CD4-positive, alpha-beta T cell treated with Interleukin-15 for 1 hour (primary cell): ENCODE results near the gene ARCN1.

Source experiments
- DNase-seq: peaks from one replicate; pipeline ENCODE4 v3.0.0-alpha.2; 2020

The ARCN1 gene

DNA sequence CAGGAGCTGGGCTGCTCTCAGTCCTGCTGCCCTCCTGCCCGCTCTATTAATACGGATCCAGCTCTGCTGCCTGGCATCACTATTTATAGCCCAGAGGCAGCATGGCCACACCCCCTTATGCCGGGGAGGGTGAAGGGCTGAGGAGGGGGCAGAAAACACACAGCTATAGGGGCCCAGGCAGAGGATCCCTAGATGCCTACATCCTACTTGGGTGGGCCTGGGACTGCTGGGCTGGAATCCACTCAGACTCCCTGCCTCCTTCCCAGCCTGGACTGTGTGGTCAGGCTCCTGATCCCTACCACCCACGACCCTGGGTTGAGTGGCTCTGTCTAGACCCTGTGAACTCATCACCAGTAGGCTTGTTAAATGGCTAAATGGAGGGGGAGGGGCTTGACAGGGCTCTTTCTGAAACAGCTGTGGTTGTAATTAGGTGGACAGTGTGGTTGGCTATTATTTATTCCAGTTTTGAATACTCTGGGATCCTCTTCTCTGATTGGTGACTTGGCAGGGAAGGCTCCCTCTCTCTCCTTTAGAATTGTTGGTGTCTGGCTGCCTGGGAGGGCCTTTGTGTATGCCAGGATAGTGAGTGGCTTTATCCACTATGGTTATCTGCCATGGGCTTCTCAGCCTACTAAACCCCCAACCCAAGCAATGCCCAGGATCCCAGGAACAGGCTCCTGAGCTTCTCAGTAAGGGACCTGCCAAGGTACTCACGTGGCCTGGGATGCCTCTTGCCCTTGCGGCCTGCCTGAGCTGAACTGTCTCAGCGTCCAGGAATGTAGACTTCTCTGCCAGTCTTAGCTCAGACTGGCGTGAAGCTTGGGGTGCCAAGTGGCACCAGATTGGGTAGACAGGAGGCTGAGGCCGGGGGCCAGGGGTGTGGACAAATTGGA, 50.4 kb downstream of the ARCN1 start:
- DNase-seq, result no peak

DNA sequence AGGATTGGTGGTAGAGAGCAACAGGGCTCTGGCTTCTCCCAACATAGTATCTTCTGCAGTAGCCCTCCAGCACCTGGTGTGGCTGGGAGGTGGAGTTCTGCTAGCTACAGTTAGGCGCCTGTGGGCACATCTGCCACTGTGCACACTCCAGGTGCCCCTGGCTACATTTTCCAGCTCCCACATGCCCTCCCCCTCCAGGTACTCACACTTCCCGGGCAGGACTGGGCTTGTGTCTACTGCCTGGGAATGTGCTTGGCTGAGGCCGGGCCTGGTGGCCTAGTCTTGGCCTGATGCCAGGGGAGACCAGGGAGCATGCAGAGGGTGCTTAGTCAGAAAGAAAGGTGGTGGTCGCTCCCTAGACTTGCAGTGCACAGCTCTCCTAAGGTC, 51.1 kb downstream of the ARCN1 start:
- DNase-seq, result no peak

DNA sequence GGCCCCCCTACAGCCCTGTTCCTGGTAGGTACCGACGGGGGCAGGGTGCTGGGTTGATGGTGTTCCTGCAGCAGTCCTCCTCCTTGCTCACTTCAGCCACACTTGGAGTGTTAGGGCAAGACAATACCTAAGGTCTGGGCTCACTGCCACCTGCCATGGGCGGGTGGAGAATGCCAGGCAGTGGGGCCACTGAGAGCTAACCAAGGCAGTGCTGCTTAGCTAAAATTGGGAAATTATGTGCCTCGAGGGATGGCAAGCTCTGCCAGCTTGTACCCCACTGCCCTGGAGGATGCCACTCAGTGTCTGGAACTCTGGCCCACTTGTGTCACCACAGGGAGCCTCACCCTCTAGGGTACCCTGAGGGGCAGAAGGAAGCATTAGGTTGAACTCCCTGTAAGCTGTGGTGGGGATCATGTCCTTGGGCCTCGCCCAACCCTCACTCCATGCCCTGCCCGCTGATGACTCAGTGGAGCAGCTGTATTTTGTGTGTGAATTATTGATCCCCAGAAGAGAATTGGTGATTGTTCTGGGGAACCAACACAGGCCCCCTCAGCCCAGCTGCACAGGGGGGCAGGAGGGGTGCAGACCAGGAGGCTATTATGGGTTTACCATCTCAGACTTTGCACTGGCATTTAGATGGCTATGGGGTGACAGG, 53.0 kb downstream of the ARCN1 start:
- DNase-seq, result no peak

DNA sequence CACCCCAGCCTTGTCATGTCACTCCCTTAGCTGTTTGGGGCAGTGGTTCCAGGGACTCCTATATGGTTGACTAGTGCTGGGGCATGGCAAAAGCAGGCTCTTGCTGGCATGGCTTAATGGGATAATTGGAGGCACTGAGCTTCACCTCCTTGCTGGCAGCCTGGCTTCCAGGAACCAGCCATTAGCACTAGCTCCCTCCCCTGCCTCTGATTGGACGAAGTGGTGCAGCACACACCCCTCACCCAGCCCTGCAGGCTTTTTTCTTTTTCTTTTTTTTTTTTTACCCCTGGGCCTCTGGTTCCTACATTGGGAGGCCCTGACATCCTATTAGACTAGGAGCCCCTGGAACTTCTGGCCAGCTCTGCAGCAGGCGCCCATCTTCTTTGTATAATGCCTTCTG, 53.8 kb downstream of the ARCN1 start:
- no peak for DNase-seq

DNA sequence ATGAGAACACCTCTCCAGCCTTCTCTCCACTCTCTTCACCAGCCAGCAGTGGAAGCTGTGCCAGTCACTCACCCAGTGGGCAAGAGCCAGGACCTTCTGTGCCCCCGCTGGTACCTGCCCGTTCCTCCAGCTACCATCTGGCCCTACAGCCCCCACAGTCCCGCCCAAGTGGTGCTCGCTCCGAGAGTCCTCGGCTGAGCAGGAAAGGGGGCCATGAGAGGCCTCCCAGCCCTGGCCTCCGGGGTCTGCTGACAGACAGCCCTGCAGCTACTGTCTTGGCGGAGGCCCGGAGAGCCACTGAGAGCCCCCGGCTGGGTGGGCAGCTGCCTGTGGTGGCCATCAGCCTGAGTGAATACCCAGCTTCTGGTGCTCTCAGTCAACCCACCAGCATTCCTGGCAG, 55.4 kb downstream of the ARCN1 start:
- no peak for DNase-seq

DNA sequence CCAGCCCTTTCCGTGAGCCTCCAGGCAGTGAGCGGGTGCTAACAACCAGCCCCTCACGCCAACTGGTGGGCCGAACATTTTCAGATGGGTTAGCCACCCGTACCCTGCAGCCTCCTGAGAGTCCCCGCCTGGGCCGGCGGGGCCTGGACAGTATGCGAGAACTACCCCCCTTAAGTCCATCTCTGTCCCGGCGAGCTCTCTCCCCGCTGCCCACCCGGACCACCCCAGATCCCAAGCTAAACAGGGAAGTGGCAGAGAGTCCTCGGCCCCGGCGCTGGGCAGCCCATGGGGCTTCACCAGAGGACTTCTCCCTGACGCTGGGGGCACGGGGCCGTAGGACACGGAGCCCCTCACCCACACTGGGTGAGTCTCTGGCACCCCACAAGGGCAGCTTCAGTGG, 55.8 kb downstream of the ARCN1 start:
- DNase-seq, result no peak

DNA sequence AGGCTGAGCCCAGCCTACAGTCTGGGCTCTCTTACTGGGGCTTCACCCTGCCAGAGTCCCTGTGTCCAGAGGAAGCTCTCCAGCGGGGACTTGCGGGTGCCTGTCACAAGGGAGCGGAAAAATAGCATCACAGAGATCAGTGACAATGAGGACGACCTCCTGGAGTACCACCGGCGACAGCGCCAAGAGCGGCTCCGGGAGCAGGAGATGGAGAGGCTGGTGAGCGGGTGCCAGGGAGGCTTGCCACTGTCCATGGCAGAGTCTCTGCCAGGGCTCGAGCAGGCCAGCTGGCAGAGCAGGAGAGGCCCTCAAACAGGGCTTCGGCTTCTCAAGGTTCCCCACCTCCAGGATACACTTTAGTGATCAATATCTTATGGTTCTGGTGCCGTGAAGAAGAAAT, 56.2 kb downstream of the ARCN1 start:
- DNase-seq, result no peak

DNA sequence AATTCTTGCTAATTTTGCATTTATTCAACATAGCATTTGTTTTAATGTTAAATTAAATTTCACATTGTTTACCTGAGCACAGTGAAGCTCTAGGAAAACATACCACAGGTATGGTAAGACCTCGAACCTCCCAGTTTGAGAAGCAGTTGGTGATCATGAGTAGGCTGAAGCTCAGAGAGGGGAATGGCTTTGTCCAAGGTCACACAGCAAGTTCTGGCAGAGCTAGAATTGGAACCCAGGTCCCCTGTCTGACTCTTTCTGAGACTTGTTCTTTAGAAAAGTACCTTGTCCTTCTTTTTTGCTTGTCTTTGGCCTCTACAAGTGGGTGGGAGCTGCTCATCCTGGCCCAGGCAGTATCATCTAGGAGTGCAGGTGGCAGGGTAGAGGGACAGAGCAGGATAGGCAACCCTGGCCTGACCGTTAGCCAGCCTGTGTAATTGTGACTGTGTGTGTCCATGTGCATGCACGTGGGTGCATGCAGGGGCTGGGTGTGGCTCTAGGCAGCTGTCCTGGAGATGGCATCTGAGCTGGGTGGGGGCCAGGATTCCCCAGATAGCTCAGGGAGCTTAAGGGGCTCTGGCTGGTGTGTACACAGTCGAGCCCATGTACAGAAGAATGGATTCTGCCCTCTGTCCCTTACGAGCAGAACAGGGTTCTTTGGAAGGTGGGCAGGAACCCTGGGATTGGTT, 56.8 kb downstream of the ARCN1 start:
- no peak for DNase-seq

DNA sequence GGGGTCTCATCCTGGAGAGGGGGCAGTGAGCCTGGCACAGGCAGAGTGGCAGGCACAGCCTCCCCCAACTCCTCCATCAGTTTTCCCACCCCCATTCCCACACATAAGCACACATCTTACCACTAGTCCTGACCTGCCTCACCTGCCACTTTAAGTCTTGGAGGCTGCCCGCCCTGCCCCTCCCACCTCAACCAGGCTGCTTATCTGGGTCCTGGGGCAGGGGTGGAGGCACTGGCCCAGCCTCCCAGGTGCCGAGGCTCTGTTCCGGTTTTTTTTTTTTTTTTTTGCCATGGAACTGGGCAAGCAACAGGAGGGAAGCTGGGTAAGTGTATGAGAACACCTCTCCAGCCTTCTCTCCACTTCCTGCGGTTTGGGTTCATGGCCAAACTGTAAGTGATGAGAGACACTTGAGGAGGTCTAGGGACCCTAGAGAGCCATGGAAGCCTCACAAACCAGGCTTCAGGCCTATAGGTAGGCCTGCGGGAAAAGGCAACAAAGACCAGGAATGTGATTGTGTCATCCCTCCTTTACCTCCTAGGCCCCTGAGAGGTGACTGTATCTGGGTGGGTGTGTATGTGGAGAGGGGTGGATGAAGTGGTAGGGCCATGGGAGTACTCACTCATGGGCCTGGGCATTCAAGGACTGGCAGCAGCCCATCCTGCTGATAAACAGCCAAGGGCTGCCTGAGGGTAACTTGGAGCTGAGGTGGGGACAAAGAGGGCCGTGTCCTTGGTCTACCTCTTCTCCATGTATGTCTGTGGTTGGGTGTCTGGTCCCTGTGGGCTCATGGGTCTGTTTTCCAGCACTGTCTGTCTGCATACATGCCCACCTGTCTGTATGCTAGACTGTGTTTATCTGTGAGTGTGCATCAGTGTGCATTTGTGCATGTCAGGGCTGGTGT, 57.8 kb downstream of the ARCN1 start:
- no peak for DNase-seq

DNA sequence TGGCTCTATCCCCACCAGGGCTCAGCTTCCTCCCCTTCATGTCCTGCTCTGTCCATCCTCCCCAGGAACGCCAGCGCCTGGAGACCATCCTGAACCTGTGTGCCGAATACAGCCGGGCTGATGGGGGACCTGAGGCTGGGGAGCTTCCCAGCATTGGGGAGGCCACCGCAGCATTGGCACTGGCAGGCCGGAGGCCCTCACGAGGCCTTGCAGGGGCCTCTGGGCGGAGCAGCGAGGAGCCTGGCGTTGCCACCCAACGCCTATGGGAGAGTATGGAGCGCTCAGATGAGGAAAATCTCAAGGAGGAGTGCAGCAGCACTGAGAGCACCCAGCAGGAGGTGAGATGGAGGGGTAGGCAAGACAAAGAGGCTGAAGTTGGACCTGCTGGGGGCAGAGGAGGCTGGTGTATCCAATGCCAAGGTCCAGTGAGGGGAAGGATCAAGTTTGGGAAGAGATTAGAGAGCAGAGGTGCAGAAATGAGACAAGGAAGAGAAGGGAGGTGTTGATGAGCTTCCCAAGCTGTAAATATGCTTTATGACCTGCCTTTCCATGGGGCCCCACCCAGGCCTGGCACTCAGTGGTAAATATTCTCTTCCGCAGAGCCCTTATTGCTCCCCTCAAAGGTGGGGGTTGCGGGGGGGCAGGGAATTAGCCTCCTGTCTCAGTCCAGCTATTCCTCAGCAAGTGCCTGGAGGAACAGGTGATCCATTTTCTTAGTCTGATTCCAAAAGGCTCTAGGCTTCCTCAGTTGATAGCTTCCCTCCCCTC, 59.1 kb downstream of the ARCN1 start:
- no peak for DNase-seq

DNA sequence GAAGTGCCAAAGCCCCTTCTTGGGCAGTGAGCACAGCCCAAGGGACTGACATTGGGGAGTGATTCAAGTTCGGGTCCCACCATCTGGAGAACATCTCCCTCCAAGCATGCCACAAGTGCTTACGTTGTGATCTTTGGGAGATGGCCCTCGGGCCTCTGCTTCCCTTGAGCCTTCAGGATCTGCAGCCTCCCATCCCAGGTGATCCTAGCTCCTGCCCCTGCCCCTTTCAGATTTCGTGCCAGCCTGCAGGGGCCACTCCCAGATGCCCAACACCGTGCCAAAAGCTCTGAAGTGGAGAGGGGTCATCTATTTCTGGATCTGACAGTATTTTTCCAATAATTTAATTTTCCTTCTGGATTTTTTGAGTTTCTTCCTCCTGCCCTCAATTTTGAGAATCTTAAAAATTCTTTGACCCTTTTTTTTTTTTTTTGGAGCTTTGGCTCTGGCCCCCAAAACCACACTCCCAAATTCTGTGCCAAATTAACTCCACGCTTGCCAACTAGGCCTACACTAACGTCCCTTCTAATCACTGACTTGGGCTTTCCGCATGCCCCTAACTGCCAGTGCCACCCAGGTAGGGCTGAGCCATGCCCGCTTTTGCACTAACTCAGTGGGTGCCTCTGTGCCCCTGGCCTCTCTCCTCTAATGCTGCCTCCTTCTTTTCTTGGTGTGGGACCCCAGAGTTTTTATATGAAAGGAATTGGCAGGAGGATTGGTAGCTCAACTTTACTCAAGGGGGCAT, 60.5 kb downstream of the ARCN1 start:
- DNase-seq, result no peak

DNA sequence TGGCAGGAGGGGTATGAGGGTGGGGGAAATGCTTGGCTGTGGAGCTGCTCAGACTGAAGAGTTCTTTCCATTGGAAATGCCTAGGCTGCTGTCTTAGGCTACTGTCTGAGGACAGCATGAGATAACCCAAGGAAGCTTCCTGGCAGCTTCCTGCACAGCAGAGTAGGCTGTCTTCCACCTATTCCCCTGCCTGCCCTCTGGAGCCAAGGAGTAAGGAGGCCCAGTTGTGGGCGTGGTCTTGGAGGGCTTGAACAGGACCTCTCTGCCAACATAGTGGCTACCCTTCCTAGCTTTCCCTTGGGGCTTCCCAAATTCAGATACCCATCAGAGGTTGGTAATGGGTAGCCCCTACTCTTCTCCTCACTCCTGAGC, 61.1 kb downstream of the ARCN1 start:
- DNase-seq, result no peak

DNA sequence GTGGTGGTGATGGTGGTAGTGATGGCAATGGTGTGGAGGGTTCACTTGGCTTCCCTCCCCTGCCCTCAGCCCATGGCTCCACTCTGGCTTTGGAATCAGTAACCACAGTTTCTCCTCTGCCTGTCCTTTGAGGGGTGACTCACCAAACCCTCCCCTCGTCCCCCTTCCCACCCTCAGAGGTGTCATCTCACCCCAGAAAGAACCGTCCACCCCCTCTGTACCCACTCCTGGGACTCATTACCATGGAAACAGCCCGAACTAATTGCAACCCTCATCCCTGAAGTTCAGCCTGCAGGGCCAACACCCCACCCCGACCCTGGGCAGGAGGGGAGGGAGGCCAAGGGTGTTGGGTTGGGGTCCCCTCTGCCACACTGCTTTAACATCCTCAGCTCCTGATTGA, 61.8 kb downstream of the ARCN1 start:
- no peak for DNase-seq

DNA sequence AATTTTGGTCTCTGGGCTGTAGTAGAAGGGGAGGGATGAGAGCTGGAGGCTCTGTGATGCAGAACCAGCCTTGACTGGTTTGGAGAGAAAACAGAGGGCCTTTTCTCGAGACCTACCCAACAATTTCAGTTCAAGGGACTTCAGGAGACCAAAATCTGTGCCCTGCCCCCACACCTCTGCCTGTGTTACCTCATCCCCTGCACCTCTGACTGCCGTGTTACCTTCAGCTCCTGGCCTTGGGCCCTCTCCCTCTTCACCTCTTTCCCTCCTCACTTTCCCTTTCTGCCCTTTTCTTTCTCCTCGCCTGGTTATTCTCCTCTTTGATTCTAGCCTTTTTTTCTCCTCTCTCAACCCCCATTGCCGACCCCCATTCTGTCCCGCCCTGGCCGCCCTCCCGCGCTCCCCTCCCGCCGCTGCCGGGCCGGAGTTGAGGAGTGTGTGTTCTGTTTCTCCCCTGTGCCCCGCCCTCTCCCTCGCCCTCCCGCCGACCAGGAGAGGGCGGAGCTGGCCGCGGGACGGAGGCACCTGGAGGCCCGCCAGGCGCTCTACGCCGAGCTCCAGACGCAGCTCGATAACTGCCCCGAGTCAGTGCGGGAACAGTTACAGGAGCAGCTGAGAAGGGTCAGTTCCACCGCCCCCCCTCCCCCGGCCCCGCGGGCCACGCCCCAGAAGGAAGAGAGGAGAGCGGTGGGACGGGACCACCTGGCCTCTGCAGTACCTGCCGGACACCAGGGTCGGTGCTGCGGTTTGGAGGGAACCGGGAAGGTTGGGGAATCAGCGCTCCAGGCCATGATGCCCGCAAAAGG, 62.4 kb downstream of the ARCN1 start:
- no peak for DNase-seq

DNA sequence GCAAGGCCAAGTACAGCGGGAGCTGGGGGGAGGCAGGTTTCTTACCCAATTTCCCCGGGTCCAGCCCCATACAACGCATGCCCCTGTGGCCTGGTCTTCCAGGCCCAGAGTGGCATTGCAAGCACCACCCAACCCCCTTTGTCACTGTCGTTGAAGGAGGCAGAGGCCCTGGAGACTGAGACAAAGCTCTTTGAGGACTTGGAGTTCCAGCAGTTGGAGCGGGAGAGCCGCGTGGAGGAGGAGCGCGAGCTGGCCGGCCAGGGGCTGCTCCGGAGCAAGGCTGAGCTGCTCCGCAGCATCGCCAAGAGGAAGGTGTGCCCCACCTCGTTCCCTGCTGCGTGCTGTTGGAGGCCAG, 63.0 kb downstream of the ARCN1 start:
- no peak for DNase-seq

DNA sequence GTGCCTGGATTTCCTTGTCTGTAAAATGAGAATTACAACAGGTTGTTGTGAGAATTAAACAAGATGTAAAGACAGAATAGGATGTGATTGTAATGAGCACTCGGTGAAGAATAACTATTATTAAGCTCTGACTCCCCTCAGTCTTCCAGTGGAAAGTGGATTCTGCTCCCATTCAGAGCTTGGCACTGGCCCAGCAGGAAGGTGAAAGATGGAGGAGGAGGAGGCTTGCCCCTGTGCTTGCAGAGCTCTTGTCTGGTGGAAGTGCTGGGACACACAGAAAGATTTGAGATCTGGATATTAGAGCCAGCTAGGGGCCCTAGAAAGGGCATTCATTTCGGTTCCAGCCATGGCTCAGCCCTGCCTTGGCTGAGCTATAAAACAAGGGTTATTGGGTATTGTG, 63.4 kb downstream of the ARCN1 start:
- no peak for DNase-seq

DNA sequence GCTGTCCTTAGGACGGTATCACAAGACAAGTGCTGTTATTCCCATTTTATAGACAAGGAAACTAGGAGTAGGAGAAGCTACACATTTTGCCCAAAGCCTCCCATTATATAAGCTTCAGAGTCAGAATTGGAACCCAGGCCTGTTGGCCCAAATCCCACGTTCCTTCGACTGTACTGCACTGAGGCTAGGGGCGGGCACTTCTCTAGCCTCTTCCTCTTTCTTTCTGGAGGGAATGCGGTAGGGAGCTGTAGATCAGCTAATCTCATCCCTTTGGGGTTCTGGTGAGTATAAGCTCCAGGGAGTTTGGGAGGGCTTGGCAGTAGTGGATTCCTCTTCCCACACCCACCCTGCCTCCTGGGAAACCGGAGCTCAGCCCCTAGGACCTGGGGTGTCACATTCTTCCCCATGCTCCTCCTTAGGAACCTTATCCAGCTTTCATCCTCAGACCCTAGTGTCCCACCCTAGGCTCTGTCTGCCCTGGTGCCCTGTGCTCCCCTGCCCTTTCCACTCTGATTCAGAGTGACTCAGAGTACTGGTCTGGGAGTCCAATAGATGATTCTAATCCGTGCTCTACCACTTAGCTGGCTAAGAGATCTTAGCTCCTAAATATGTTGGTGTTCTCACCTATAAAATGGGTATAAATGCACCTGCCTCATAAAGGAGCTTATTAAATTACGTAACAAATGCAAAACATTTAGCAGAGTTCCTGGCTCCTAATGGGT, 64.5 kb downstream of the ARCN1 start:
- no peak for DNase-seq

DNA sequence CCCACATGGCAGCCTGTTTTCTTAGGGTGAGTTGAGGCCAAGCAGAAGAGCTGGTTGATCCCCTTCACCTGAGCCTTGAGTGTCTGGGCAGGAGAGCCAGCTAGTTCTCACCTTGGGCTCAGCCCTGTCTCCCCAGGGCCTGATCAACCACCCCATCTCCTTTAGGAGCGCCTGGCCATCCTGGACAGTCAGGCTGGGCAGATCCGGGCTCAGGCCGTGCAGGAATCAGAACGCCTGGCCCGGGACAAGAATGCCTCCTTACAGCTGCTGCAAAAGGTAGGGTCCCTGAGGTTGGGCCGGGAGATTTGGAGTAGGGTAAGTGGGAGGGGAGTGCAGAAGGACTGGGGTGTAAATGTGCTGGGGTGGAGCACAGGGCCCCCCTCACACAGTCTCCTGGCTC, 66.5 kb downstream of the ARCN1 start:
- DNase-seq, result no peak

DNA sequence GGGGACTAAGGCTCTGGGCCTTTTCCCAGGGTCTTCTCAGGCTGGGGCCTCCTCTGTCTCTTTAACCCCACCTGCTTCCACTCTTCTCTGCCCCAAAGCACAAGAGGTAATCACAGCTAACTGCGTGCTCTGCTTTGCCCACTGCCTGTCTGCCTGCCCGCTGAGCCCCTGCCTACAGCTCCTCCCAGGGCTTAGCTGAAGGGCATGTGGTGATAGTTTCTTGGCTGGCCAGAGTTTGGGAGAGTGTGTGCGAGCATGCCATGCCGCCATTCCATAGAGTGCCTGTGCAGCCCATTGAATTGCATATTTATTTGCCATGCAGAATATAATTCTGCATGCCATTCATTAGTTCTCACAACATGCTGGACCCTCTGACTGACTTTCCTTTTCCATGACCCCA, 67.7 kb downstream of the ARCN1 start:
- DNase-seq, result no peak
